CD4-positive, alpha-beta T cell treated with Interleukin-12 subunit alpha and Interleukin-12 subunit beta, for 1 hour (primary cell): ENCODE measurements around the gene ARHGAP15.

Source experiments
- DNase-seq: peaks from one replicate; pipeline ENCODE4 v3.0.0-alpha.2; 2020

The ARHGAP15 gene

GRCh38 chr2:143466391-143466790, 337.2 kb downstream of the ARHGAP15 start:
- DNase-seq = no peak

GRCh38 chr2:143467011-143467410, 337.8 kb downstream of the ARHGAP15 start:
- DNase-seq = no peak

GRCh38 chr2:143468341-143468888, 339.2 kb downstream of the ARHGAP15 start:
- DNase-seq = no peak

- no peak for DNase-seq
Measured at GRCh38 chr2:143469323-143469722, 340.1 kb downstream of the ARHGAP15 start.

- DNase-seq = no peak
Measured at GRCh38 chr2:143471550-143471949, 342.3 kb downstream of the ARHGAP15 start.

GRCh38 chr2:143473216-143473615, 344.0 kb downstream of the ARHGAP15 start:
- DNase-seq = no peak

GRCh38 chr2:143473820-143474219, 344.6 kb downstream of the ARHGAP15 start:
- no peak for DNase-seq

- no peak for DNase-seq
Measured at GRCh38 chr2:143474586-143474985, 345.4 kb downstream of the ARHGAP15 start.

- no peak for DNase-seq
Measured at GRCh38 chr2:143475041-143475776, 346.0 kb downstream of the ARHGAP15 start.

GRCh38 chr2:143476336-143477087, 347.3 kb downstream of the ARHGAP15 start:
- no peak for DNase-seq

GRCh38 chr2:143477714-143478443, 348.7 kb downstream of the ARHGAP15 start:
- no peak for DNase-seq

GRCh38 chr2:143480086-143480485, 350.9 kb downstream of the ARHGAP15 start:
- no peak for DNase-seq

- no peak for DNase-seq
Measured at GRCh38 chr2:143480601-143481236, 351.5 kb downstream of the ARHGAP15 start.

- DNase-seq = no peak
Measured at GRCh38 chr2:143481237-143481623, 352.0 kb downstream of the ARHGAP15 start.

GRCh38 chr2:143481733-143482132, 352.5 kb downstream of the ARHGAP15 start:
- DNase-seq = no peak

- DNase-seq = no peak
Measured at GRCh38 chr2:143482316-143482715, 353.1 kb downstream of the ARHGAP15 start.

- no peak for DNase-seq
Measured at GRCh38 chr2:143482771-143483170, 353.6 kb downstream of the ARHGAP15 start.

GRCh38 chr2:143486976-143487375, 357.8 kb downstream of the ARHGAP15 start:
- DNase-seq = no peak

- no peak for DNase-seq
Measured at GRCh38 chr2:143489145-143489544, 359.9 kb downstream of the ARHGAP15 start.

GRCh38 chr2:143491131-143491530, 361.9 kb downstream of the ARHGAP15 start:
- DNase-seq = no peak

GRCh38 chr2:143493339-143493738, 364.1 kb downstream of the ARHGAP15 start:
- DNase-seq = no peak

GRCh38 chr2:143497726-143498125, 368.5 kb downstream of the ARHGAP15 start:
- DNase-seq = no peak

- no peak for DNase-seq
Measured at GRCh38 chr2:143498496-143498895, 369.3 kb downstream of the ARHGAP15 start.
